ENCODE results near the gene ERCC6L2.

- no peak for TF ChIP-seq GATA2 (IDR thresholded peaks at IDR 0.05; ENCODE audit: low read depth, low read length)
- TF ChIP-seq GATA3 (IDR thresholded peaks at IDR 0.05; ENCODE audit: low read depth, low read length): no peak
Measured at GRCh38 chr9:95974389-95974788, 98.9 kb downstream of the ERCC6L2 start.

Measured in SH-SY5Y (cell line).